HG03095 (cell line): Measurements from ENCODE around the gene OR2L8.

ENCODE experiments used
- ATAC-seq: cut with Tn5 transposase; IDR thresholded peaks from one replicate; pipeline ENCODE4 v1.9.1; 2021; ENCODE audit warnings: moderate library complexity; ENCODE audit not compliant: unreplicated experiment

OR2L8 gene

GRCh38 chr1:247948558-247948957 is at the start of gene OR2L8:
TSS of gene OR2L8 (plus strand) at chr1:247948858. CDS start at chr1:247948858, 0 bp downstream.
- ATAC-seq, result no peak

GRCh38 chr1:247904122-247904521 is 44.5 kb upstream of the OR2L8 start:
- no peak for ATAC-seq

- no peak for ATAC-seq
Measured at GRCh38 chr1:247905181-247905580, 43.5 kb upstream of the OR2L8 start.

GRCh38 chr1:247905910-247906503 is 42.7 kb upstream of the OR2L8 start:
- ATAC-seq, result no peak

GRCh38 chr1:247906504-247907047 is 42.1 kb upstream of the OR2L8 start:
- no peak for ATAC-seq

GRCh38 chr1:247908766-247909165 is 39.9 kb upstream of the OR2L8 start:
- no peak for ATAC-seq

GRCh38 chr1:247913786-247914185 is 34.9 kb upstream of the OR2L8 start:
- ATAC-seq, result no peak

GRCh38 chr1:247914941-247915662 is 33.6 kb upstream of the OR2L8 start:
- no peak for ATAC-seq

GRCh38 chr1:247919952-247920351 is 28.7 kb upstream of the OR2L8 start, which contains the start of gene OR2T8:
TSS of gene OR2T8 (plus strand) at chr1:247920252. CDS start at chr1:247921018, 766 bp downstream.
- ATAC-seq, result no peak

- no peak for ATAC-seq
Measured at GRCh38 chr1:247923941-247924340, 24.7 kb upstream of the OR2L8 start.

- ATAC-seq, result no peak
Measured at GRCh38 chr1:247924868-247925267, 23.8 kb upstream of the OR2L8 start, which contains the start of gene OR2AJ1. TSS of gene OR2AJ1 (plus strand) at chr1:247924889. CDS start at chr1:247933769, 8,880 bp downstream.

- ATAC-seq, result no peak
Measured at GRCh38 chr1:247933989-247934388, 14.7 kb upstream of the OR2L8 start.

- ATAC-seq, result no peak
Measured at GRCh38 chr1:247935781-247936180, 12.9 kb upstream of the OR2L8 start.

- no peak for ATAC-seq
Measured at GRCh38 chr1:247936415-247936814, 12.2 kb upstream of the OR2L8 start.

- ATAC-seq, result peak; percentile 100
Measured at GRCh38 chr1:247936965-247937734, 11.5 kb upstream of the OR2L8 start.

- ATAC-seq, result no peak
Measured at GRCh38 chr1:247942624-247943023, 6.0 kb upstream of the OR2L8 start.

- no peak for ATAC-seq
Measured at GRCh38 chr1:247953408-247953807, 4.8 kb downstream of the OR2L8 start.

- no peak for ATAC-seq
Measured at GRCh38 chr1:247961791-247962190, 13.1 kb downstream of the OR2L8 start.

- ATAC-seq, result no peak
Measured at GRCh38 chr1:247962911-247963588, 14.4 kb downstream of the OR2L8 start.

GRCh38 chr1:247964933-247965332 is 16.3 kb downstream of the OR2L8 start, which contains the start of gene OR2AK2:
TSS of gene OR2AK2 (plus strand) at chr1:247965233. CDS start at chr1:247965377, 144 bp downstream.
- ATAC-seq, result no peak
